GM21619 (cell line): ENCODE data around the gene IGFLR1.
"Not testable (repeated sequence)": the region's sequence is repeated elsewhere in the genome, so short reads cannot be mapped to it uniquely, and the experiment has no call there.

ENCODE experiments used
- ATAC-seq: cut with Tn5 transposase; IDR thresholded peaks from one replicate; pipeline ENCODE4 v1.9.1; 2021; ENCODE audit not compliant: unreplicated experiment

Gene IGFLR1

GRCh38 chr19:35725216-35725861 is 16.9 kb downstream of the IGFLR1 start:
- no peak for ATAC-seq

- no peak for ATAC-seq
These were observed 17.7 kb downstream of the IGFLR1 start for GRCh38 chr19:35724560-35724959.

- ATAC-seq, result not testable (repeated sequence)
These were observed 18.1 kb downstream of the IGFLR1 start for GRCh38 chr19:35724132-35724531.

GRCh38 chr19:35723671-35724070 is 18.6 kb downstream of the IGFLR1 start:
- ATAC-seq, result no peak

- ATAC-seq, result no peak
These were observed 19.4 kb downstream of the IGFLR1 start for GRCh38 chr19:35722897-35723296.

- ATAC-seq, result no peak
These were observed 19.8 kb downstream of the IGFLR1 start for GRCh38 chr19:35722461-35722860.

GRCh38 chr19:35721374-35721773 is 20.9 kb downstream of the IGFLR1 start:
- ATAC-seq, result no peak

- no peak for ATAC-seq
These were observed 21.6 kb downstream of the IGFLR1 start for GRCh38 chr19:35720648-35721047.

- ATAC-seq, result no peak
These were observed 22.1 kb downstream of the IGFLR1 start for GRCh38 chr19:35720163-35720524.

GRCh38 chr19:35719402-35720162 is 22.7 kb downstream of the IGFLR1 start:
- no peak for ATAC-seq

- ATAC-seq, result no peak
These were observed 23.8 kb downstream of the IGFLR1 start for GRCh38 chr19:35718345-35719041.

- no peak for ATAC-seq
These were observed 24.4 kb downstream of the IGFLR1 start, which contains the start of gene KMT2B for GRCh38 chr19:35717665-35718344. Gene KMT2B (plus strand): TSS chr19:35718003. CDS start chr19:35718019, 16 bp downstream.

GRCh38 chr19:35716801-35717664 is 25.2 kb downstream of the IGFLR1 start:
- peak; percentile 44 for ATAC-seq

GRCh38 chr19:35715981-35716800 is 26.1 kb downstream of the IGFLR1 start:
- no peak for ATAC-seq

GRCh38 chr19:35715355-35715809 is 26.9 kb downstream of the IGFLR1 start:
- no peak for ATAC-seq

GRCh38 chr19:35714601-35715354 is 27.5 kb downstream of the IGFLR1 start:
- no peak for ATAC-seq

- no peak for ATAC-seq
These were observed 28.3 kb downstream of the IGFLR1 start for GRCh38 chr19:35713904-35714495.

- no peak for ATAC-seq
These were observed 28.8 kb downstream of the IGFLR1 start for GRCh38 chr19:35713506-35713850.
